Small intestine (tissue), 7 donors: ENCODE measurements around the gene RAB23. TPM values are rescaled to one million over a fixed set of nuclear protein-coding genes. Genes with fewer than 3 reads are reported as not detected.

Experiments
- DNase-seq, 2 donors: peaks; one replicate each; pipeline versions ENCODE4 v3.0.0 to v3.0.0-alpha.2; 2013
- FAIRE-seq: peaks from 2 replicates; lab custom pipeline; 2012; peaks lifted over from hg19 to GRCh38; lab: Jason Lieb, UNC
- H3K27ac ChIP-seq, 3 donors: one replicate each; pipeline ENCODE4 v1.5.1; 2013; ENCODE audit warnings: low read length in 2 of 3, mild to moderate bottlenecking in 2 of 3, control low read depth in 1 of 3, inconsistent platforms in 1 of 3, low read depth in 1 of 3, moderate library complexity in 1 of 3
- H3K27me3 ChIP-seq, 3 donors: one replicate each; pipeline ENCODE4 v1.6.1; 2013; ENCODE audit warnings: low read length in 3 of 3, inconsistent platforms in 1 of 3; ENCODE audit not compliant: control insufficient read depth in 3 of 3, insufficient read depth in 3 of 3
- H3K36me3 ChIP-seq, 3 donors: one replicate each; pipeline ENCODE4 v1.6.1; 2013; ENCODE audit warnings: low read length in 3 of 3, inconsistent platforms in 1 of 3, low read depth in 1 of 3, mild to moderate bottlenecking in 1 of 3, moderate library complexity in 1 of 3; ENCODE audit not compliant: control insufficient read depth in 3 of 3, insufficient read depth in 2 of 3
- H3K4me1 ChIP-seq, 3 donors: one replicate each; pipeline ENCODE4 v1.6.1; 2013; ENCODE audit warnings: low read length in 2 of 3, inconsistent platforms in 1 of 3, low read depth in 1 of 3, mild to moderate bottlenecking in 1 of 3, moderate library complexity in 1 of 3; ENCODE audit not compliant: control insufficient read depth in 3 of 3, insufficient read depth in 2 of 3
- H3K4me3 ChIP-seq, 3 donors: one replicate each; pipeline ENCODE4 v1.5.1; 2013; ENCODE audit warnings: low read length in 3 of 3, control low read depth in 1 of 3, inconsistent platforms in 1 of 3, low read depth in 1 of 3, mild to moderate bottlenecking in 1 of 3, moderate library complexity in 1 of 3
- H3K9me3 ChIP-seq, 2 donors: one replicate each; pipeline ENCODE4 v1.6.1; 2013; ENCODE audit warnings: low read depth in 1 of 2, low read length in 1 of 2; ENCODE audit not compliant: control insufficient read depth in 2 of 2, insufficient read depth in 1 of 2
- WGBS, 3 donors: extraction: QIAGEN DNeasy Blood & Tissue Kit; methylation state at CpG; one replicate each; pipeline ENCODE4 v1.1.7; 2013; 5-methylcytosine and 5-hydroxymethylcytosine counted together
- polyA plus RNA-seq, 4 donors: library from polyadenylated mRNA; stranded (reverse) in 3 of 4; unstranded in 1 of 4; fragments of 200-250 nt in 3 of 4; fragments of 120-200 nt in 1 of 4; gene quantifications; one replicate each; pipeline versions ENCODE4 v1.2.1 to v1.2.3, GENCODE V29; 2013
- donor health status: healthy with polysubstance abuse.
- donor health status: control.
- donor health status: control.
- donor health status: Bipolar disorder and iron deficiency.
- donor health status: healthy.

The RAB23 gene
- polyA plus RNA-seq, 4 donors, result 0.45 to 7.7 (median 2.9) TPM

- FAIRE-seq (no peak), DNase-seq (no peak)
- H3K9me3 ChIP-seq, result no peaks in the 10 kb centered on the region
- no peak overlapping the region for H3K27ac ChIP-seq
- H3K4me1 ChIP-seq, result no peaks in the 10 kb centered on the region
- peaks cover 3 to 13% (median 6%) of the 10 kb centered on the region in 3 donors for H3K36me3 ChIP-seq
- no peaks in the 10 kb centered on the region for H3K27me3 ChIP-seq
- no peak overlapping the region for H3K4me3 ChIP-seq
- 92 to 97% (median 96%) methylated on average over 5 of the region's 5 CpGs for WGBS, 3 donors
Measured at GRCh38 chr6:57147401-57147800, 74.7 kb downstream of the RAB23 start.

GRCh38 chr6:57143690-57144089 lies 78.4 kb downstream of the RAB23 start:
- FAIRE-seq (no peak), DNase-seq (no peak)
- H3K27me3 ChIP-seq, result no peaks in the 10 kb centered on the region
- H3K9me3 ChIP-seq, result no peaks in the 10 kb centered on the region
- H3K36me3 ChIP-seq, result peaks cover 3 to 13% (median 8%) of the 10 kb centered on the region in 3 donors
- H3K4me3 ChIP-seq, result no peak overlapping the region
- H3K4me1 ChIP-seq, result no peaks in the 10 kb centered on the region
- 96 to 100% (median 97%) methylated on average over 1 of the region's 1 CpG for WGBS, 3 donors
- no peak overlapping the region for H3K27ac ChIP-seq

GRCh38 chr6:57142178-57142525 lies 80.0 kb downstream of the RAB23 start:
- H3K4me1 ChIP-seq, result no peaks in the 10 kb centered on the region
- H3K9me3 ChIP-seq, result no peaks in the 10 kb centered on the region
- H3K4me3 ChIP-seq, result no peak overlapping the region
- WGBS, 3 donors, result 80 to 91% (median 89%) methylated on average over 1 of the region's 1 CpG
- peaks cover 2 to 13% (median 6%) of the 10 kb centered on the region in 3 donors for H3K36me3 ChIP-seq
- DNase-seq, result no peak
- no peak overlapping the region for H3K27ac ChIP-seq
- FAIRE-seq, result no peak
- H3K27me3 ChIP-seq, result no peaks in the 10 kb centered on the region

GRCh38 chr6:57141451-57142177 lies 80.5 kb downstream of the RAB23 start:
- Histone ChIP-seq H3K27ac (no peak overlapping the region), H3K36me3 (peaks cover 2 to 13% (median 4%) of the 10 kb centered on the region in 3 donors), H3K27me3 (no peaks in the 10 kb centered on the region), H3K4me1 (no peaks in the 10 kb centered on the region), H3K9me3 (no peaks in the 10 kb centered on the region), H3K4me3 (no peak overlapping the region)
- DNase-seq (no peak), FAIRE-seq (no peak)
- 86 to 97% (median 93%) methylated on average over 4 of the region's 4 CpGs for WGBS, 3 donors

GRCh38 chr6:57138026-57138425 lies 84.1 kb downstream of the RAB23 start:
- Histone ChIP-seq H3K27ac (no peak overlapping the region), H3K4me1 (no peaks in the 10 kb centered on the region), H3K27me3 (no peaks in the 10 kb centered on the region), H3K36me3 (peaks cover 2 to 9% (median 7%) of the 10 kb centered on the region in 3 donors), H3K4me3 (no peak overlapping the region), H3K9me3 (no peaks in the 10 kb centered on the region)
- WGBS, 3 donors, result 94 to 97% (median 96%) methylated on average over 11 of the region's 11 CpGs
- FAIRE-seq (no peak), DNase-seq (no peak)

GRCh38 chr6:57137350-57137749 lies 84.8 kb downstream of the RAB23 start:
- no peak for FAIRE-seq
- H3K27me3 ChIP-seq, result no peaks in the 10 kb centered on the region

More at GRCh38 chr6:57137350-57137749, 84.8 kb downstream of the RAB23 start:
- H3K4me3 ChIP-seq, result no peak overlapping the region
- no peak for DNase-seq
- 87 to 95% (median 88%) methylated on average over 2 of the region's 2 CpGs for WGBS, 3 donors
- H3K9me3 ChIP-seq, result no peaks in the 10 kb centered on the region
- H3K36me3 ChIP-seq, result peaks cover 2 to 9% (median 7%) of the 10 kb centered on the region in 3 donors
- no peak overlapping the region for H3K27ac ChIP-seq
- no peaks in the 10 kb centered on the region for H3K4me1 ChIP-seq

Other genes with a start within 250 kb of the RAB23 start
- 10 to 100 TPM in 1 of 4 donors, 1 to 10 TPM in 3; 1.6 to 12.2 (median 2.4) TPM for gene KIAA1586, start 175.6 kb downstream of the RAB23 start, polyA plus RNA-seq
- gene ZNF451, start 132.1 kb downstream of the RAB23 start, polyA plus RNA-seq, result 10 to 100 TPM in 1 of 4 donors, 1 to 10 TPM in 3; 7.3 to 27.7 (median 8.5) TPM
- gene BAG2, start 50.0 kb downstream of the RAB23 start, polyA plus RNA-seq, result 1 to 10 TPM in 1 of 4 donors, under 1 TPM in 3; 0.45 to 1.1 (median 0.72) TPM
- gene PRIM2, start 95.3 kb upstream of the RAB23 start, polyA plus RNA-seq, result 1 to 10 TPM; 2.7 to 9.7 (median 5.9) TPM